Measurements from ENCODE around the gene ZBTB7A.

DNA sequence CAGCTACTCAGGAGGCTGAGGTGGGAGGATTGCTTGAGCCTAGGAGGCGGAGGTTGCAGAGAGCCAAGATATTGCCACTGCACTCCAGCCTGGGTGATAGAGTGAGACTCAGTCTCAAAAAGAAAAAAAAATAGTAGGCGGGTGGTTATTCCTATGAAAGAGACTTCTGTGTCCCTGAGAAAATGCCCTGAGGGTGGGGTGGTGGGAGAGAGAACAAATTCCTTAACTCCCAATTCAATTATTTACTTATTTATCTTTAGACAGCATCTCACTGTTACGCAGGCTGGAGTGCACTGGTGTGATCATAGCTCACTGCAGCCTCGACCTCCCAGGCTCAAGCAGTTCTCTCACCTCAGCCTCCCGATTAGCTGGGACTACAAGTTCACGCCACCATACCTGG is 71.1 kb downstream of the ZBTB7A start:
- TF ChIP-seq TP53 (CRISPR knock-in tag; IDR thresholded peaks at IDR 0.05), result no peak
- TF ChIP-seq, protein P1, sequence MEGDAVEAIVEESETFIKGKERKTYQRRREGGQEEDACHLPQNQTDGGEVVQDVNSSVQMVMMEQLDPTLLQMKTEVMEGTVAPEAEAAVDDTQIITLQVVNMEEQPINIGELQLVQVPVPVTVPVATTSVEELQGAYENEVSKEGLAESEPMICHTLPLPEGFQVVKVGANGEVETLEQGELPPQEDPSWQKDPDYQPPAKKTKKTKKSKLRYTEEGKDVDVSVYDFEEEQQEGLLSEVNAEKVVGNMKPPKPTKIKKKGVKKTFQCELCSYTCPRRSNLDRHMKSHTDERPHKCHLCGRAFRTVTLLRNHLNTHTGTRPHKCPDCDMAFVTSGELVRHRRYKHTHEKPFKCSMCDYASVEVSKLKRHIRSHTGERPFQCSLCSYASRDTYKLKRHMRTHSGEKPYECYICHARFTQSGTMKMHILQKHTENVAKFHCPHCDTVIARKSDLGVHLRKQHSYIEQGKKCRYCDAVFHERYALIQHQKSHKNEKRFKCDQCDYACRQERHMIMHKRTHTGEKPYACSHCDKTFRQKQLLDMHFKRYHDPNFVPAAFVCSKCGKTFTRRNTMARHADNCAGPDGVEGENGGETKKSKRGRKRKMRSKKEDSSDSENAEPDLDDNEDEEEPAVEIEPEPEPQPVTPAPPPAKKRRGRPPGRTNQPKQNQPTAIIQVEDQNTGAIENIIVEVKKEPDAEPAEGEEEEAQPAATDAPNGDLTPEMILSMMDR (IDR thresholded peaks at IDR 0.05), result no peak
- no peak for TF ChIP-seq BHLHE40 (IDR thresholded peaks at IDR 0.05; ENCODE audit: low read depth, low read length)
- TF ChIP-seq SREBF2 (IDR thresholded peaks at IDR 0.05), result no peak
- no peak for TF ChIP-seq POLR2A (IDR thresholded peaks at IDR 0.05; ENCODE audit: low read length)
- TF ChIP-seq, protein P2, sequence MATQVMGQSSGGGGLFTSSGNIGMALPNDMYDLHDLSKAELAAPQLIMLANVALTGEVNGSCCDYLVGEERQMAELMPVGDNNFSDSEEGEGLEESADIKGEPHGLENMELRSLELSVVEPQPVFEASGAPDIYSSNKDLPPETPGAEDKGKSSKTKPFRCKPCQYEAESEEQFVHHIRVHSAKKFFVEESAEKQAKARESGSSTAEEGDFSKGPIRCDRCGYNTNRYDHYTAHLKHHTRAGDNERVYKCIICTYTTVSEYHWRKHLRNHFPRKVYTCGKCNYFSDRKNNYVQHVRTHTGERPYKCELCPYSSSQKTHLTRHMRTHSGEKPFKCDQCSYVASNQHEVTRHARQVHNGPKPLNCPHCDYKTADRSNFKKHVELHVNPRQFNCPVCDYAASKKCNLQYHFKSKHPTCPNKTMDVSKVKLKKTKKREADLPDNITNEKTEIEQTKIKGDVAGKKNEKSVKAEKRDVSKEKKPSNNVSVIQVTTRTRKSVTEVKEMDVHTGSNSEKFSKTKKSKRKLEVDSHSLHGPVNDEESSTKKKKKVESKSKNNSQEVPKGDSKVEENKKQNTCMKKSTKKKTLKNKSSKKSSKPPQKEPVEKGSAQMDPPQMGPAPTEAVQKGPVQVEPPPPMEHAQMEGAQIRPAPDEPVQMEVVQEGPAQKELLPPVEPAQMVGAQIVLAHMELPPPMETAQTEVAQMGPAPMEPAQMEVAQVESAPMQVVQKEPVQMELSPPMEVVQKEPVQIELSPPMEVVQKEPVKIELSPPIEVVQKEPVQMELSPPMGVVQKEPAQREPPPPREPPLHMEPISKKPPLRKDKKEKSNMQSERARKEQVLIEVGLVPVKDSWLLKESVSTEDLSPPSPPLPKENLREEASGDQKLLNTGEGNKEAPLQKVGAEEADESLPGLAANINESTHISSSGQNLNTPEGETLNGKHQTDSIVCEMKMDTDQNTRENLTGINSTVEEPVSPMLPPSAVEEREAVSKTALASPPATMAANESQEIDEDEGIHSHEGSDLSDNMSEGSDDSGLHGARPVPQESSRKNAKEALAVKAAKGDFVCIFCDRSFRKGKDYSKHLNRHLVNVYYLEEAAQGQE (IDR thresholded peaks at IDR 0.05), result no peak

All from A549 (cell line).